ENCODE results near the gene NRM. TPM values are rescaled to one million over a fixed set of nuclear protein-coding genes. Genes with fewer than 3 reads are reported as not detected.
A peak's percentile ranks its signal among the peaks of the same experiment; 100 is the strongest.

The NRM gene
- polyA plus RNA-seq, 1 donor from 2014 or later = 7.1 TPM

DNA sequence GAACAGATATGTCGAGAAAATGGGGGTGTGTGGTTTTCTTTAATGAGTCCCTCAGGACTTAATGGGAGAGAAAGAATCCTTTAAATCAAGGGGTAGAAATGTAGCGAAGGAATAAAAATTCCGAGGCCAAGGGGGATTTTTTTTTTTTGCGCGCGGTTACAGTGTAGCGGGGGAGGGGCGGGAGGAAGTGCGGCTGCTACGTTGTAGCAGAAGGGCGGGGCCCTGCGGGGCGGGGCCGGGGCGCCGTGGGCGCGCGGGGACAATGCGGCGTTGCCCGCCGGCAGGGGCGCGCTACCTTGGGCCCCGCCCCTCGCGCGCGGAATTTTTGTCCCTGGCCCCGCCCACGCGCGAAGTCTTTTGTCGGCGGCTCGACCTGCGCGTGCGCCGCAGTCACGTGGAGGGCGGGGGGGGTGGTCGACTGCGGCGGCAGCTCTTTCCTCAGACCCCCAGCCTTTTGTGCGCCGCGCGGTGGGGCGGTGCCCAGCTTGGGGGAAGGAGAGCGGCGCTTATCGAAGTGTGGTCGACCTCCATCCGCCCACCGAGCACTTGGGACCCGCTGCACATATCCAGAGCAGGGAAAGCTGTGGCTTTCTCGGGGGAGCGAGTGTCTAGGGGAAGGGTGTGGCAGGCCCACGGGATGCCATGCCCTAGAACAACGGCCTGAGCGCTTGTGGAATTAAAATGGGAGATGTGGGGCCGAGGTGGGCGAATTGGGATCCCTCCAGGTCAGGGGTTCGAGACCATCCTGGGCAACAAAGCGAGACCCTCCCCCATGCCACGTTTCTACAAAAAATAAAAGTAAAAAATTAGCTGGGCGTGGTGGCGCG is 30.6 kb upstream of the NRM start:
- Histone ChIP-seq H3K27me3 (ENCODE audit: insufficient read depth, low read depth, low read length) (no peaks in the 10 kb centered on the region), H3K9me2 (ENCODE audit: insufficient read depth, low read length) (no peaks in the 10 kb centered on the region), H3F3A (ENCODE audit: insufficient read depth, low read length, poor library complexity, severe bottlenecking) (peaks cover 17% of the 10 kb centered on the region), H2AFZ (ENCODE audit: low read depth, low read length) (no peak overlapping the region), H3K4me3 (ENCODE audit: low read length) (peak overlapping the region; percentile 99), H3K9me3 (ENCODE audit: low read length) (no peaks in the 10 kb centered on the region), H3K79me2 (replicated peaks; ENCODE audit: insufficient read depth, low read length) (peaks cover 72% of the 10 kb centered on the region), H3K9ac (ENCODE audit: low read length) (peak overlapping the region; percentile 100), H4K20me1 (ENCODE audit: insufficient read depth) (peaks cover 44% of the 10 kb centered on the region), H3K4me2 (ENCODE audit: low read length) (peak overlapping the region; percentile 93), H3K36me3 (ENCODE audit: insufficient read depth, low read length) (peaks cover 6% of the 10 kb centered on the region), H3K27ac (ENCODE audit: low read length) (peak overlapping the region; percentile 100)
- TF ChIP-seq POLR2AphosphoS5 (IDR thresholded peaks at IDR 0.05) (peak; percentile 80), SMC3 (conservative IDR thresholded peaks at IDR 0.05; ENCODE audit: poor library complexity) (no peak), MXI1 (conservative IDR thresholded peaks at IDR 0.05; ENCODE audit: poor library complexity, severe bottlenecking) (peak; percentile 83), RAD21 (conservative IDR thresholded peaks at IDR 0.05) (no peak), TAF1 (IDR thresholded peaks at IDR 0.05; ENCODE audit: low read depth) (peak; percentile 95), EZH2 (IDR thresholded peaks at IDR 0.05; ENCODE audit: borderline replicate concordance, insufficient read depth, low read length, poor library complexity, severe bottlenecking) (no peak), EP300 (conservative IDR thresholded peaks at IDR 0.05; ENCODE audit: poor library complexity, severe bottlenecking) (peak; percentile 45)
- TF ChIP-seq, protein P1, sequence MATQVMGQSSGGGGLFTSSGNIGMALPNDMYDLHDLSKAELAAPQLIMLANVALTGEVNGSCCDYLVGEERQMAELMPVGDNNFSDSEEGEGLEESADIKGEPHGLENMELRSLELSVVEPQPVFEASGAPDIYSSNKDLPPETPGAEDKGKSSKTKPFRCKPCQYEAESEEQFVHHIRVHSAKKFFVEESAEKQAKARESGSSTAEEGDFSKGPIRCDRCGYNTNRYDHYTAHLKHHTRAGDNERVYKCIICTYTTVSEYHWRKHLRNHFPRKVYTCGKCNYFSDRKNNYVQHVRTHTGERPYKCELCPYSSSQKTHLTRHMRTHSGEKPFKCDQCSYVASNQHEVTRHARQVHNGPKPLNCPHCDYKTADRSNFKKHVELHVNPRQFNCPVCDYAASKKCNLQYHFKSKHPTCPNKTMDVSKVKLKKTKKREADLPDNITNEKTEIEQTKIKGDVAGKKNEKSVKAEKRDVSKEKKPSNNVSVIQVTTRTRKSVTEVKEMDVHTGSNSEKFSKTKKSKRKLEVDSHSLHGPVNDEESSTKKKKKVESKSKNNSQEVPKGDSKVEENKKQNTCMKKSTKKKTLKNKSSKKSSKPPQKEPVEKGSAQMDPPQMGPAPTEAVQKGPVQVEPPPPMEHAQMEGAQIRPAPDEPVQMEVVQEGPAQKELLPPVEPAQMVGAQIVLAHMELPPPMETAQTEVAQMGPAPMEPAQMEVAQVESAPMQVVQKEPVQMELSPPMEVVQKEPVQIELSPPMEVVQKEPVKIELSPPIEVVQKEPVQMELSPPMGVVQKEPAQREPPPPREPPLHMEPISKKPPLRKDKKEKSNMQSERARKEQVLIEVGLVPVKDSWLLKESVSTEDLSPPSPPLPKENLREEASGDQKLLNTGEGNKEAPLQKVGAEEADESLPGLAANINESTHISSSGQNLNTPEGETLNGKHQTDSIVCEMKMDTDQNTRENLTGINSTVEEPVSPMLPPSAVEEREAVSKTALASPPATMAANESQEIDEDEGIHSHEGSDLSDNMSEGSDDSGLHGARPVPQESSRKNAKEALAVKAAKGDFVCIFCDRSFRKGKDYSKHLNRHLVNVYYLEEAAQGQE (IDR thresholded peaks at IDR 0.05; ENCODE audit: borderline replicate concordance) = no peak
- TF ChIP-seq, protein P2, sequence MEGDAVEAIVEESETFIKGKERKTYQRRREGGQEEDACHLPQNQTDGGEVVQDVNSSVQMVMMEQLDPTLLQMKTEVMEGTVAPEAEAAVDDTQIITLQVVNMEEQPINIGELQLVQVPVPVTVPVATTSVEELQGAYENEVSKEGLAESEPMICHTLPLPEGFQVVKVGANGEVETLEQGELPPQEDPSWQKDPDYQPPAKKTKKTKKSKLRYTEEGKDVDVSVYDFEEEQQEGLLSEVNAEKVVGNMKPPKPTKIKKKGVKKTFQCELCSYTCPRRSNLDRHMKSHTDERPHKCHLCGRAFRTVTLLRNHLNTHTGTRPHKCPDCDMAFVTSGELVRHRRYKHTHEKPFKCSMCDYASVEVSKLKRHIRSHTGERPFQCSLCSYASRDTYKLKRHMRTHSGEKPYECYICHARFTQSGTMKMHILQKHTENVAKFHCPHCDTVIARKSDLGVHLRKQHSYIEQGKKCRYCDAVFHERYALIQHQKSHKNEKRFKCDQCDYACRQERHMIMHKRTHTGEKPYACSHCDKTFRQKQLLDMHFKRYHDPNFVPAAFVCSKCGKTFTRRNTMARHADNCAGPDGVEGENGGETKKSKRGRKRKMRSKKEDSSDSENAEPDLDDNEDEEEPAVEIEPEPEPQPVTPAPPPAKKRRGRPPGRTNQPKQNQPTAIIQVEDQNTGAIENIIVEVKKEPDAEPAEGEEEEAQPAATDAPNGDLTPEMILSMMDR (IDR thresholded peaks at IDR 0.05; ENCODE audit: poor library complexity, severe bottlenecking) = peak; percentile 66

DNA sequence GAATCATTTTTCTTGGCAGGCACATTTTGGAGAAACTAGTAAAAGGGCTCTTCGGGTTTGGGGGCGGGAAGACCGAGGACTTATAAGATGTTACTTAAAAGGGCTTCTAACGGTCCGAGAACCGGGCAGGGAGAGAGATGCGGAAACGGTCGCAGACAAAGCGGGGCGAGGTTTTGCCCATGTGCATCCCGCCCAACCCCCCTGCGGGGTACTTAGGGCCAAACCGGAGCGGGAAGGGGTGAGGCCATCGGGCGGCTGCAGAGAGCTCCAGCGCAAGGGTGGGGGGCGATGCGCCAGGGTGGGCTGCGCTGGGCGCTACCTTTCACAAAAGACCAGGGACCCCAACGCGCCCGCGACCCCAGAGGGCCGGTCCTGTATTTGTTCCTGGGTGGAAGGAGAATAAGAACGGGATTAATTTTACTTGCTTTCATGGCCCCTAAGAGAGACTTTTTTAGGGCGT is 30.0 kb upstream of the NRM start:
- Histone ChIP-seq H2AFZ (ENCODE audit: low read depth, low read length) (no peak overlapping the region), H3K79me2 (replicated peaks; ENCODE audit: insufficient read depth, low read length) (peaks cover 75% of the 10 kb centered on the region), H3K9me3 (ENCODE audit: low read length) (no peaks in the 10 kb centered on the region), H3K9ac (ENCODE audit: low read length) (peak overlapping the region; percentile 100), H4K20me1 (ENCODE audit: insufficient read depth) (peaks cover 41% of the 10 kb centered on the region), H3K4me3 (ENCODE audit: low read length) (peak overlapping the region; percentile 99), H3F3A (ENCODE audit: insufficient read depth, low read length, poor library complexity, severe bottlenecking) (peaks cover 17% of the 10 kb centered on the region), H3K36me3 (ENCODE audit: insufficient read depth, low read length) (peaks cover 6% of the 10 kb centered on the region), H3K27ac (ENCODE audit: low read length) (peak overlapping the region; percentile 100), H3K27me3 (ENCODE audit: insufficient read depth, low read depth, low read length) (no peaks in the 10 kb centered on the region), H3K9me2 (ENCODE audit: insufficient read depth, low read length) (no peaks in the 10 kb centered on the region), H3K4me2 (ENCODE audit: low read length) (no peak overlapping the region)
- TF ChIP-seq POLR2AphosphoS5 (IDR thresholded peaks at IDR 0.05) (peak; percentile 5), SMC3 (conservative IDR thresholded peaks at IDR 0.05; ENCODE audit: poor library complexity) (no peak), TAF1 (IDR thresholded peaks at IDR 0.05; ENCODE audit: low read depth) (no peak)
